Endothelial cell of hepatic sinusoid (primary cell): ENCODE results near the gene SH2D6.

Source experiments
- in situ Hi-C: cut with HindIII; loops from 2 replicates; pipeline ENCODE4 v1.10.0; 2017; ENCODE audit warnings: low sequenced_read_pairs

The SH2D6 gene

GRCh38 chr2:85420536-85421259, 2.2 kb downstream of the SH2D6 start:
- in situ Hi-C loops, result loop anchor here (5.0 kb wide), 1 partner anchor 77 kb away; no protein-coding TSS in a partner anchor

GRCh38 chr2:85421260-85422071, 3.0 kb downstream of the SH2D6 start:
- in situ Hi-C loops, result loop anchor here (5.0 kb wide), 1 partner anchor 76 kb away; no protein-coding TSS in a partner anchor

- in situ Hi-C loops, result loop anchor here (5.0 kb wide), 1 partner anchor 75 kb away; no protein-coding TSS in a partner anchor
These were observed 3.6 kb downstream of the SH2D6 start for GRCh38 chr2:85422072-85422457.

DNA sequence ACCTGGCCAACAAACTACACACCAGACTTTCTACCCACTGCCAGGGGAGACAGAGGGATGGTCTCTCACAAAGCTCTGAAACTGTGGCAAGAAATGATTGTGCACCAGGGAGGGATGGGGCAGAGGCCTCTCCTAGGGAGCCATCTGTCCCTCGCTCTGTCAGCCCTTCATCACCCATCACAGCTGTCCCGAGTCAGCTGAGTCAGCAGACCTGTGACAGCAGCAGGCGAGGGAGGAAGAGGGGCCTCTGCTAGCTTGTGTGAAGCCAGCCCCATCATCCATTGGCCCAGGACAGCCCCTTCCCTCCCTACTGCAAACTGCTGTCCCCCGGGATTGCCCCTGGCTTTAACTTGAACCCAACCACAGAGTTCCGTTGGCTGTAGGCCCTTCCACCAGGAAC, 5.0 kb downstream of the SH2D6 start:
- in situ Hi-C loops, result loop anchor here (5.0 kb wide), 1 partner anchor 74 kb away; no protein-coding TSS in a partner anchor

- in situ Hi-C loops, result no loop called here
These were observed 7.1 kb downstream of the SH2D6 start for GRCh38 chr2:85425588-85425987.

GRCh38 chr2:85427300-85427835, 8.9 kb downstream of the SH2D6 start:
- in situ Hi-C loops, result no loop called here

DNA sequence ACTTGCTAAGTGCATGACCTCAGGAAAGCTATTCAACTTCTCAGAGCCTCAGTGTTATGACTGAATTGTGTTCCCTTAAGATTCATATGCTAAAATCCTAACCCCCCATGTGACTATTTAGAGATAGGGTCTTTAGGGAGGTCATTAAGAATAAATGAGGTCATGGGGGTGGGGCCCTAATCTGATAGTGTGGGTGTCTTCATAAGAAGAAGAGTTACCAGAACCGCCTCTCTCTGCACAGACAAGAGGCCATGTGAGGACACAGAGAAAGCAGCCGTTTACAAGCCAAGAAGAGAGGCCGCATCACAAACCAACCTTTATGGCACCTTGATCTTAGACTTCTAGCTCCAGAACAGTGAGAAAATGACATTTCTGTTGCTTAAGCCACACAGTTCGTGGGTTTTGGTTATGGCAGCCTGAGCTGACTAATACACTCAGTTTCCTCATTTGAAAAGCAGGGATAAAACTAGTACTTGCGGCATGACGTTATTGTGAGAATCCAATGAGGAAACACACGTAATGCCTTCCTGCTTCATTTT, 9.9 kb downstream of the SH2D6 start:
- in situ Hi-C loops, result no loop called here

DNA sequence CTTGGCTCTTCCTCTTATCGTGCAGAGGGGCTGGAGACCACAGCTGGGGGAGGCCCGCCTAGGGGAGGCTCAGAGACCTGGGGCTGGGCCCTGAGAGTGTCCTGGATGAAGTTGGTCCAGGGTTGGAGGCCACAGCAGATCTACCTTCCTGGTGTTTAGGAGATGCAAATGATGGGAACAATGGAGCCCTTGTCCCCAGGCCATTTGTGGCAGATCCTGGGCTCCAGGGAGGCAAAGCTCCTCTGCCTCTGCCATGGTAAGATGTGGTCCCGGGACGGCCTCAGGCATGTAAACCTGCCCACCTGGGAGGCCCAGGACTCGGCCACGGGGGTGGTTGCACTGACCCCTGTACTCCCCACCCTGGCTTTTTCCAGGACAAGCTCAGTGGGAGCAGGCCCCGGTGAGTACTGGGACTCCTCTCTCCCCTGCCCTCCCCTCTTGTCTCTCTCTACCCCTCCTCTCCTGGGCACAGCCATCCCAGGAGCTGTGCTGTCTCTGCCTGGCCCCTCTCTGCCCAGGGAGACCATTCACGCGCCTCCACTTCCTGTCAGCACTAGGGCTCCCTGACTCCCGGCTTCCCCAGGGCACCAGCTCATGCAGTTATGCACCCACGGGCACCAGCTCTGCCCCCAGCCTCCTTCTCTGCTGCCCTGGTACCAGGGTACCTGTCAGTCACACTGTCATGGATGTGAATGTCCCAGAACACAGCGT, 10.9 kb downstream of the SH2D6 start:
- in situ Hi-C loops, result no loop called here

DNA sequence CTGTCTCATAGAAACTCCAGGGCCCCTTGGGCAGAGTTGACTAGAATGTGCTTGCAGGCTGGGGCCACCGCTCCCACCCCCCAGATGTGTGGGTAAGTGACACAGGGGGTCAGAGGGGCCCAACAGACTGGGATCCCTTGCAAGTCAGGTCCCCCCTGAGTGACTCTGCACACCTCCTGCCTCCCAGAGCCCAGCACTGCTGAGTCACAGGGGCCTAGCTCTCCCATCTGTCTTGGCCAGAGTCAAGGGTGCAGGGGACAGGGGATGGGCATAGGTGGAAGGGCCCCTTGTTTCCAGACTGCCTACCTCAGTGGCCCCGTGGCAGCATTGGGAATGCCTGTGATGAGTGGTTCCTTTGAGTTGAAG, 11.4 kb downstream of the SH2D6 start:
- in situ Hi-C loops, result no loop called here

GRCh38 chr2:85430752-85431569, 12.4 kb downstream of the SH2D6 start:
- in situ Hi-C loops, result no loop called here

GRCh38 chr2:85431570-85432205, 13.2 kb downstream of the SH2D6 start:
- in situ Hi-C loops, result no loop called here

- in situ Hi-C loops, result no loop called here
These were observed 15.1 kb downstream of the SH2D6 start for GRCh38 chr2:85433511-85434089.

GRCh38 chr2:85434696-85435095, 16.2 kb downstream of the SH2D6 start:
- in situ Hi-C loops, result no loop called here

GRCh38 chr2:85435220-85435958, 16.9 kb downstream of the SH2D6 start:
- in situ Hi-C loops, result no loop called here

- in situ Hi-C loops, result no loop called here
These were observed 17.7 kb downstream of the SH2D6 start for GRCh38 chr2:85435981-85436835.

GRCh38 chr2:85436836-85437487, 18.4 kb downstream of the SH2D6 start:
- in situ Hi-C loops, result no loop called here
